HG03159 (cell line): Measurements from ENCODE around the gene ZNF512B.
"Not testable (repeated sequence)": the region's sequence is repeated elsewhere in the genome, so short reads cannot be mapped to it uniquely, and the experiment has no call there.

Source experiments
- ATAC-seq: cut with Tn5 transposase; IDR thresholded peaks from one replicate; pipeline ENCODE4 v1.9.1; 2021; ENCODE audit warnings: mild to moderate bottlenecking, moderate library complexity; ENCODE audit not compliant: unreplicated experiment

Gene ZNF512B

DNA sequence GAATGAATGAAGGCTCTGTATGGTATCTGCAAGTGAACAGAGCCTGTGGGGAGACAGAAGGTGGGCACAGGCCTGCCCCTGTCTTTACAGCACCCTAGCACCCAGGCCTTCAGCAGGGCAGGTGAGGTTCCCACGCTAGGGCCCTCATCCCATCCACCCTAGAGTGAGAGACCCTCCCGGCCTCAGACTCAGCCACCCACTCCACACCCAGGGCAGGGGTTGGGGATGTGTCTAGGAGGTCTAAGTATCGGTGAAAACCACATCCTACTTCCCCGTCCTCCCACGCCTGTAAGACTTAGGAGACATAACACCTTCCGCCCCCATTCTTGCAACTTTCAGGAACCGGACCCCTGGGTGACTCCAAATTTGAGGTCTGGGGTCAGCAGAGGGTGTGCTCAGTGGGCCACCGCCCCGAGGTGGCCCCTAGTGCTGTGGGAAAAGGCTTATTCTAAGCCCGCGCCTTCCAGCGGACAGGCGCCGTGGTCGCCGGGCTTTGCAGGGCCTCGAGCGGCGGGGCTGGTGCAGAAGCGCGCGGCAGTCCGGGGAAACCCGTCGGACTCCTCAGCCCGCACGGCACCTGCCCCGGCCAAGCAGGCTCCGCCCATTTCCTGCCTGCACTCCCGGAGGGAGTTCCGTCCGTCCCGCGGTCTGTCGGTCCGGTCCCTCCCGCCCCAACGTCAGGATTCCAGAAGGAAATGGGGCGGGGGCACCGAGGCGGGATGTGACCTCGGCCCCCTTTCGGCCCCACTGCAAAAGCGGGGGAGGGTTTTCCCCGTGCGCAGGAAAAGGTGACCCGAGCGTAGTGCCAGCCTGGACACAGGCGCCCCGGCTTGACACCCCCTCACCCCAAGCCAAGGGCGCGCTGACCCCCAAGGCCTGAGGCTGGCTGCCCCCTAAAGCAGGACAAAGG lies 8.8 kb upstream of the ZNF512B start:
- ATAC-seq, result no peak

DNA sequence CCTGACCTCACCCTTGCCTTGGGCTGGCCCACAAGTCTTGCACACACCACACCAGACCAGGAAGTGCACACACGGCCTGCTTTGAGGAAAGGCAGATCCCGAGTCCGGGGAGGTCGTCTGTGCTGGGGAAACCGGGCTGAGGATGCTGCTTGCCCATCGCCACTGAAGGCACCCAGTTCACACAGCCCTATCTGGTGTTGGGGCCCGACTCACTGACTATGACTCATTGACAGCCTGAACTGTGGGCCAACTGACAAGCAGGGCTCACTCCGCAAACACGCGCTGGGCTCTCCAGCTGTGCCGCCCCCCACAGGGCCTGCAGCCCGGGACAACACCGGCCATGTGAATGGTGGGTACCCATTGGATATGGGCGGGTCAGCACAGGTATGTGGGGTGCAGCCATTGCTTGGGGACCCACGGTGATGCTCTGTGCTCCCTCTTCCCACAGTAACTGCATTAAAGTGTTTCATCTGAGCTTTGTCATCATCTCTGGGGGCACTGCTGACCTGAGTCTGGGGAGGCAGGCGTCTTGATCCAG lies 8.1 kb upstream of the ZNF512B start:
- no peak for ATAC-seq

DNA sequence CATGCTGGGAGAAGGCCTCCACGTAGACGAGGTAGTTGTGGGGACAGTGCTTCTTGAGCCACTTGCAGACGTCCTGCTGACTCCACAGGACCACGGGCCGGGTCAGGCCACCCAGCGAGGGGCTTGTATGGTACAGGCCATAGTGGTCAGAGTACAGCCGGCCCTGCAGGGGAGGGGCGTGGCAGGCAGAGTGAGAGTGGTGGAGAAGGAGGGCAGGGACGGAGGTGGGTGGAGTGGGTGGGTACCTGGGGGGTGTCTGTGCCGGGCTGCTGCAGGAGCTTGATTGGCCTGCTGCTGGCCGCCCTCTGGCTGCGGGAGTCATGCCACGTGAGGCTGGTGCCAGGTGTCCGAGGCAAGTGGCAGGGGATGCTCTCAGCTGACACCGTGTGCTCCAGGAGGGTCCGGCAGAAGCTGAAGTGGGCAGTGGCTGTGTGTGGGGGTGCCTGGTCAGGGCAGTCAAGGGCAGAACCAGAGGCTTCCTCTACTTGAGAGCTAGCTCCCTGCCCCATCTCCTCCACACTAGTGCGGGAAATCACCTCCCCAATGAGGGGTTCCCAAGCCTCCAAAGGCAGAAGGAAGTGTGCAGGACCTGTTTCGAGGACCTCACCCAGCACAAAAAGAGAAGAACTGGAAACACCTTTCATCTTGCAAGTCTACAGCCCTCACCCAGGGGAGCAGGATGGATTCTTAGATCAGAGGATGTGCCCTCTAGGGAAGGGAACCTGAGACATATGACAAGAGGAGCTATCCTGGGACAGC lies 7.4 kb upstream of the ZNF512B start:
- no peak for ATAC-seq

DNA sequence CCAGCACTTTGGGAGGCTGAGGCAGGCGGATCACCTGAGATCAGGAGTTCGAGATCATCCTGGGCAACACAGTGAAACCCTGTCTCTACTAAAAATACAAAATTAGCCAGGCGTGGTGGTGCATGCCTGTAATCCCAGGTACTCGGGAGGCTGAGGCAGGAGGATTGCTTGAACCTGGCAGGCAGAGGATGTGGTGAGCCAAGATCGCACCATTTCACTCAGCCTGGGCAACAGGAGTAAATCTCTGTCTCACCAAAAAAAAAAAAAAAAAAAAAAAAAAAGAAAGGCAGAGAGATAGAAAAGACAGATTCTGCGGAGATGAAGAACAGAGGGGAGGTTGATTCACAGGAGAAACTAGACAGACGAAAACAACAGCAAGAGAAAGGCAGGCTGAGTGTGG lies 6.8 kb upstream of the ZNF512B start:
- ATAC-seq, result not testable (repeated sequence)

DNA sequence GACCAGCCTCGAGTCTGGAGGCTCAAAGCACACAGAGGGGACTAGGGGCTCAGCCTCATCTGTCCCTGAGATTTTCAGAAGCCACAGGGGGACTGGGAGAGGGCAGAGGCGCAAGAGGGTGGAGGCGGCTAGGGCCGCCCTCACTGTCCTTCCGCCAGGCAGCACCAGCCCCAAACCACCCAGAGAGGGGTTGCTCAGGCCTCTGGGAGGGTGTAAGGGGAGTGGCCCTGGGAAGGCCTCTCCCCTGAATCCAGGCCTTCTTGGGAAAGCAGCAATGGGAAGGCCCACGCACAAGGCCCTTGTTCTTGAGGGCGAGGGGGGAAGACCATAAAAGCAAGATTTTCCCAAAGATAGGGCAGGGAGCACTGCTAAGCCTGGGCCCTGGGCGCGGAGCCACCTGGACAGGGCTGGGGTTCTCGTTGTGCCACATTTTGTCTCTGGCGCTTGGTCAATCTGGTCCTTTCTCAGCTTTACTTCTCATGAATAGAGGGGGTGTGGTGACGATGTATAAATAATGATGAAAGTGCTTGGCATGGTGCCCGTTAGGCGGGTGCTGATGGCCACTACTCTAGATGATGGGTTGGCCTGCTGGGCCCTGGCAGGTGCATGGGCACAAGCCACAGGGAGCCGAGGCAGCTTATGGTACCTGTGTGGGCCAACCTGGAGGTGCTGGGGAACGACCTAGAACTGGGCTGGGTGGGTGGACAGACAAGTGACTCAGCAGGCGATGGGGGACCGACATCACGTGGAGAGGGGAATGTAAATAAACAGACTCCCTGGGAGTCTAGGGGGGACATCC lies 4.9 kb upstream of the ZNF512B start:
- ATAC-seq, result no peak

DNA sequence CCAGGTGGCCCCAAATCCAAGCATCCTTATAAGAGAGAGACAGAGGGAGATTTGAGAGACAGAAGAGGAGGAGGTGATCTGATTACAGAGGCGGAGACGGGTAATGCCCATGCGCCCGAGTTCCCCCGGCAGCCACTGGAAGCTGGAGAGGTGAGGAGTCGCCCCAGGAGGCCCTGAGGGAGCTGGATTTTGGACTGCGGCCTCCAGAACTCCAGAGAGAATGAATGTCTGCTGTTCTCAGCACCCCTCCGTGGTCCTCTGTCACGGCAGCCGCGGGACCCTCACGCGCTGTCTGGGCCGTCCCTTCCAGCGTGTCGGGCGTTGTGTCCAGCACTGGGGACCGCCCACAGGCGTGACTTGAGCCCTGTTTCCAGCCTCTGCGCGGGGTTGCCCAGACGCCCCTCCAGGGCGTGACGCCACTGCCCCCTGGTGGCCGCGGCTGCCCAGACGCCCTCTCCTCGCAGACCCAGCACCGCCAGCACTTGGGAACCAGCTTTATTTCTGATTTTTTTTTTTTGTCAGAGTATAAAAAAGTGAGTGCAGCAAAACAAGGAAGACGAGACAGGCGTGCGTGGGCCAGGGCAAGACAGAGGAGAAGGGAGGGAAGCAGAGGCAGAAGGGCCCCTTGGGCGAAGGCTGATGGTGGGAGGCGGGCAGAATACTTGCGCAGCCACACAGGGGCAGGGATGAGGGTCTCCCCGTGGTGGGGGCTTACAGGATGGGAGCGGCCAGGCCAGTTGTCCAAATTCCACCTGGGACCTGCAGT lies 4.1 kb upstream of the ZNF512B start:
- ATAC-seq, result no peak

DNA sequence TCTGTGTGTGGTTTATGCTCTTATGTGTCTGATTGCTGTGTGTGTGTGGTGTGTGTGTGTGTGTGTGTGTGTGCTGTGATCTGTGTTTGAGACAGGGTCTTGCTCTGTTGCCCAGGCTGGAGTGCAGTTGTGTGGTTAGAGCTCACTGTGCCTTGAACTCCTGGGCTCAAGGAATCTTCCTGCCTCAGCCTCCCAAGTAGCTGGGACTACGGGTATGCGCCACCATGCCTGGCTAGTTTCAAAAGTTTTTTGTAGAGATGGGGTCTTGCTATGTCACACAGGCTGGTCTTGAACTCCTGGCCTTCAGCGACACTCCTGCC lies 3.4 kb upstream of the ZNF512B start:
- no peak for ATAC-seq

DNA sequence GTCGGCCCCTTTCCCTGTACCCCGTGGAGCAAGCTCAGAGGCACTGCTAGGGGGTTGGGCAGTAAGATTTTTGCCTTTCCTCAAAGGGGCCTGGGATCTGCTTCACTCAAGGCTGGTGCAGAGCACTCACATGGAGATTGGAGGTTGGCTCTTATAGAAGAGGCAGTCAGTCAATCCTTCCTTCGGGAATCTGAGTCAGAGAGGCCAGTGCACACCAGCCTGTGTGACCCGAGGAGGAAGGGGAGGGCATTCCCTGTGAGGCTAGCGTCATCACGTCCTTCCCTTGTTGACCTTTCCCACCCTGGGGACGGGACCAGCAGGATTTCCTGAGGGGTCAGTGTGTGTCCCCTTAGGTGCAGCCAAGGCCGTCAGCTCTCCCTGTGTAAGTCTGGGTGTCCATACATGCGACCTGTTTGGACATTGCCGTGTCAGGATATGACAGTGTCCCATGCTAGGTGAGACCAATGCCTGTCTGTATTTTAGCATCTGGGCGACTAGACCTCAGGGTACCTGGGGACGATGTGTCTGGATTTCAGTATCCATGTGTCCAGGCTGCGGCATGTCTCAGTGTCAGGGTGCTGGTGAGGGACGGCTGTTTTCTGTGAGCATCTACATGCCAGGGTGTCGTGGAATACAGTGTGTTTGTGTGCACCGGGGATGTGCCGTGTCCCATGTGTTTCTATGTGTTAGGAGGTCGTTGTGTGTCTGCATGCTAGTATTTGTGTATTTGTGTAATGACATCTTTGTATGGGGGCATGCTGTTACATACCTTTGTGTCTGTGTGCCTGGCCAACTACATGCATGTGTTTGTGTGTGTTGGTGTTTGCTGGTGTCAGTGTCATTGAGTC lies 2.8 kb upstream of the ZNF512B start:
- no peak for ATAC-seq

DNA sequence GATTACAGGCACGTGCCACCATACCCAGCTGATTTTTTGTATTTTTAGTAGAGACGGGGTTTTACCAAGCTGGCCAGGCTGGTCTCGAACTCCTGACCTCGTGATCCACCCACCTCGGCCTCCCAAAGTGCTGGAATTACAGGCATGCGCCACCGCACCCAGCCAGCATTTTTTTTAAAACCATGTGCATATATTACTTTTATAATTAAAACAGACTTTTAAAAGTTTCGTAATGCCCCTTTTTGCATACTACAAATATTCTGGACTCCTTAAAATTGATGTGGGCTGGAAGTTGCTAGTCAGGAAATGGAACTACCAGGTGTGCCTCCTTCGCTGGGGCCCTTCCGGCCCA lies 2.2 kb upstream of the ZNF512B start:
- not testable (repeated sequence) for ATAC-seq

DNA sequence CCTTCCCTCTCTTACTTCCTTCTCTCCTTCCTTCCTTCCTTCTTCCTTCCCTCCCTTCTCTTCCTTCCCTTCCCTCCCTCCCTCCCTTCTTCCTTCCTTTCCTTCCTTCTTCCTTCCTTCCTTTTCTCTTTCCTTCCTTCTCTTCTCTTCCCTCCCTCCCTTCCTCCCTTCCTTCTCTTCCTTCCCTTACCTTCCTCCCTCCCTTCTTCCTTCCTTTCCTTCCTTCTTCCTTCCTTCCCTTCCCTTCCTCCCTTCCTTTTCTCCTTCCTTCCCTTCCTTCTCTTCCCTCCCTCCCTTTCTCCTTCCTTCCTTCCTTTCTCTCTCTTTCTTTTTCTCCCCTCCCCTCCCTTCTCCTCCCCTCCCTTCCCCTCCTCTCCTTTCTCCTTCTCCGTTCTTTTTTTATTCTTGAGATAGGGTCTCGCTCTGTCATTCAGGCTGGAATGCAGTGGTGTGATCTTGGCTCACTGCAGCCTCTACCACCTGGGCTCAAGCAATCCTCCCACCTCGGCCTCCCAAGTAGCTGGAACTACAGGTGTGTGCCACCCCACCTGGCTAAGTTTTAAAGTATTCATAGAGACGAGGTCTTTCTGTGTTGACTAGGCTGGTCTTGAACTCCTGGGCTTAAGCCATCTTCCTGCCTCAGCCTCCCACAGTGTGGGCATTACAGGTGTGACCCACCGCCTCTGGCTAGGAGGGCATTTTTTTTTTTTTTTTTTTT lies 1.1 kb upstream of the ZNF512B start:
- ATAC-seq, result no peak

DNA sequence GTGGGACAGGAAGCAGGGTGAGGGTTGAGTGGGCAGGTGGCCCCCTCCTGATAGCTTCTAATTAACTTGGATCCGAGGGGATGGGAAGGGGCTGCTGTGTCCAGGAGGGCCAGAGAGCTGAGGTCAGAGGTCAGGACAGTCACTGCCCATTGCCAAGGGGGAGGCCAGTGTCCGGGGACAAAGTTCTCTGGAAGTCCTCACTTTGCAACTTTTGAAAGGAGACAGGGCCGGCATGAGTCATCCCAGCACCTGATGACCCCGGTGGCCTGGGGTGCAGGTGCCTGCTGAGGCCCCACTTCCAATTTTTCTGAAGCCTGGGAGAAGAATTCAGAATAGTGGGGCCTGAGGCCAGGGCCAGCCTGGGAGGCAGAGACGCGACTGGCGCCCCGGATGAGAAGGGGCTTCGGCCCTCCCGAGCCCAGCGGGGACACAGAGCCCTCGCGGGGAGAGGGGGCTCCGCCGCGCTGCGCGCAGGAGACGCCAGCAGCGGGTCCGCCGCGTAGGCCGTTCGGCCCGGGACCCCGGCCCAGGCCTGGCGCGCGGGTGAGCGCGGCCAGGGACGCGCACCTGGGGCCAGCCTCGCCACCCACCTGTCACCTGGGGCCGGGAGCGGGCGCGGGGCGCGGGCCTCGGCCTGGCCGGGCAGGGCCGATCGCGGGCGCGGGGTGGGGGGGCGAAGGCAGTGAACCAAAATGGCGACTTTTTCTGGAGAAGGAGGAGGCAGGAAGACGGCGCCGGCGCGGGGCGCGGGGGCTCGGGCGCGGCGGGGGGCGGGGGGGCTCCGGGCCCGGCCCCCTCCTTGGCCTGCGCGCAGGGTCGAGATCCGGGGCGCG lies 586 bp downstream of the ZNF512B start:
- no peak for ATAC-seq

DNA sequence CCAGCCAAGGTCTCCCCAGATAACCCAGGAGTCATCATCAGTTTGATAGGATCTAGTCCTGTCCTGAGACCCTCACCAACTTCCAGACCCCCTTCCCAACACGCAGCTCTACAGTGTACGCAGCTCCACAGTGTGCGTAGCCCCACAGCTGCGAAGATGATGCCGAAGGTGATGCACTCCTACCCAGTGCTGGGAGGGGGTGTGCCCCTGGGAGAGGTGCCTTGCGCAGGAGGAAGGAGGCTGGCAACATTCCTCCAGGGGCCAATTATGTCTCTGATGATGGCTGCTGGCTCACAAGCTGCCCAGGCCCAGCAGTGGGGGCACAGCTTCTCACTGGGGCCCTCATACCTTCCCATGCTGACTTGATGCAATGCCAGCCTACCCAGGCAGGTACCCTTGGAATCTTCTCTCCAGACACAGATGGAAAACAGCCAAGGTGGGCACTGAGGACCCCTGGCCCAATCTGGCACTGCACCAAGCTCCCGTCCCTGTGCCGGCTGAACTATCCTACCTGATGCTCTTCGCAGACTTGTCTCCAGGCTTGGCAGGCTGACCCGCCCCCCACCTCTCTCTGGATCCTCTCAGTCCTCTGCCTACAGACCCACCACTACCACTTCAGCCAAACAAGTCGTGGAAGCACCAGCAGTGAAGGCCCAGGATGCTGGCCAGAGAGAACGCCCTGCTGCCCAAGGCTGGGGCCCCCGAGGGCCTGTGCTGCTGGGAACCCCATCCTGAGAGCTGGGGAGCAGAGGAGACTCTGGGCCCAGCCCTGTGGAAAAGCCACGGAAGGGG lies 1.4 kb downstream of the ZNF512B start:
- no peak for ATAC-seq

DNA sequence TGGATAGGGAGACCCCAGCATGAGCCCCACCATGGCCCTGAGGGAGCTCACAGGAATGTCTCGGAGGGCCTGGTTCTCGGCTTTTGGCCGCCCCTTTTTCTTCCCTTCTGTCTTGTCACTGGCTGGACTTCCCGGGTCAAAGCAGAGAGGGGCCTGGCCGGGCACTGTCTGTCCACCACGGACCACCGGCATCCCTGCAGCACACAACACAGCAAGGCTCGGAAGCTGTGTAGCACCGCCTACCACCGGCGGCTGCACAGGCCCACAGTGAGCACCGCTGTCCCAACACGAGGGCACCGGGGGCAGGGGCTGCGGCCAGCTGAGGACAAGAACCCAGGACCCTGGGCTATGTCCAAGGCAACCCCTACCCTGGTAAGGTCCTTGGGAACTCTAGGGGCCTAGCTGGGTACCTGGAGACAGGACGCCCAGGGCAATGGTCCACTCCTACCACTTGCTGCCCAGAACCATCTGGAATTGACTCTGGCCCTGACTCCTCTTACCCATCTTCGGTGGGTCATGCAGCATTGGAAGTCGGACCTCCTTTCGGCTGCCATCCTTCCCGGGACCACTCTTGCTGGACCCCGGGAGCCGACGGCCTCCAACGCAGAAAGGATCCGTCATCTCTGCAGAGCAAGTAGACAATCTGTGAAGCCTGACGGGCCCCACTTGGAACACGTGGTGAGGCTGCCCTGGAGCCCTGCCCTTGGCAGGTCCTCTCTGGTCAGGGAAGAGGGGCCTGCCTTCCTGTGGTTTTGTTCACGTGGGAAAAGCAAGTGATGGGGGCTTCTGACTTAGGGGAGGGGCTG lies 2.2 kb downstream of the ZNF512B start:
- ATAC-seq, result no peak

DNA sequence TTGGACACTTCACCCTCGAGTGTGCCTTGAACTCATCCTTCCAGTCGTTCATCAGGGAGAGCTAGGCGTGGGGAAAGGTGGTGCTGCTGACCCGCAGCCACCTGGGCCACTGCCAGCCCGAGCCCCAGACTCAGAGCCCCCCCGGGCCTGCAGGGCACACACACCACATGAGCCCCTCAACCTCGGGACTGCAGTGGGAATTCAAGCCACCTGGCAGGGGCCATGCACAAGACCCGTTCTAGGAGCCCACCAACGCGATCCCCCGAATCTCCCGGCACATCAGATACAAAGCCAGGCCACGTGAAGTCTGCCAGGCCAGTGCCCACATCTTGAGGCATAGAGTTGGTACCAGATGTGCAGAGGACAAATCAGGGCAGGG lies 2.8 kb downstream of the ZNF512B start:
- ATAC-seq, result no peak

DNA sequence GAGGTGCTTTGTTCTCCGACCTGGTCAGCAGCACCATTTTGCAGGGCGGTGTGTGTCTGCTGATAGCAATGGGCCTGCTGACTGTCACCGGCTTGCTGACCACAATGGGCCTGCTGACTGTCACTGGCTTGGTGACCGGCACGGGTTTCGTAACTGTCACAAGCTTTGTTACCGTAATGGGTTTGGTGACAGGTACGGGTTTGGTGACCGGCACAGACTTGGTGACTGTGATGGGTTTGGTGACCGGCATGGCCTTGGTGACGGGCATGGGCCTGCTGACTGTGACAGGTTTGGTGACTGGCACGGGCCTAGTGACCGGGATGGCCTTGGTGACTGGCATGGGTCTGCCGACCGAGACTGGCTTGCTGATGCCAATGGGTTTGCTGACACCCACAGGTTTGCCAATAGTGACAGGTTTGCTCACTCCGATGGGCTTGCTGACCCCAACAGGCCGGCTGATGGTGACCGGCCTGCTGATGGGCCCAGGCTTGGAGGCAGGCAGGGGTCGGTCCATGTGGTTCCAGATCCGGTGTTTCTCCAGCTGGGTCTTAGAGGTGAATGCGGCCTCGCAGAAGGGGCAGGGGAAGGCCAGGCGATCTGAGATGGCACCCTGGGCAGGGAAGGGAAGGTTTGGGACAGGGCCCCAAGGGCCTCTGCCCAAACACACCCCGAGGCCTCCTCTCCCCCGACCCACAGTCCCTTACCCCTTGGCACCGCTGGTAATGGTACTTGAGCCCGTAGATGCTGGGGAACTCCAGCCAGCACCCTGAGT lies 3.4 kb downstream of the ZNF512B start:
- ATAC-seq, result no peak

DNA sequence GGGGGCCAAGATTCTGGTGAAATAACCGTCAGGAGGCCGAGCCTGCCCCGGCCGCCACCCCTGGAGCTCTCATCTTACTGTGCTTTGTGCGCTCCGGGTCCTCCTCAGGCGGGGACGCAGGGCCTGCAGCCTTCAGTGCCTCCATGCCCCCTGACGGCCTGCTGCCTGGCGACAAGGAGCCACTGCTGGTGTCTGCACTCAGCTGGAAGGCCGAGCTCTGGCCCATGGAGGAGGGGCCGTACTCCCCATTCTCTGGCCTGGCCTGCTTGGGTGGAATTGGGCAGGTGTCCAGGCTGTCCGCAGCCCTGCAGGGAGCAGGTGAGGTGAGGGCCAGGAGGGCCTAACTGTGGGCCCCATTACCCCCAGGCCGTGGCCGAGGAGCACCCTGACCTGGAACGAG lies 5.3 kb downstream of the ZNF512B start:
- ATAC-seq, result no peak
